Upper lobe of left lung (tissue), 4 donors: ENCODE data around the gene ABCA8.

Source experiments
- CTCF ChIP-seq, 6 experiments: fragments of 450-650 bp in 4 of 6; fragments of 200-600 bp in 2 of 6; sonication (generic) in 2 of 6; IDR thresholded peaks; one replicate each; pipeline ENCODE4 v1.5.1; 2016 to 2019; ENCODE audit warnings: antibody characterized with exemption in 6 of 6
- EP300 ChIP-seq, 4 donors: sonication (generic); formaldehyde crosslinking; IDR thresholded peaks; one replicate each; pipeline ENCODE4 v1.5.1; 2017; ENCODE audit warnings: antibody characterized with exemption in 4 of 4, control low read depth in 2 of 4
- POLR2A ChIP-seq, 4 donors: fragments of 450-650 bp; IDR thresholded peaks; one replicate each; pipeline ENCODE4 v1.5.1; 2016 to 2017; ENCODE audit warnings: antibody characterized with exemption in 4 of 4, mild to moderate bottlenecking in 2 of 4
- POLR2AphosphoS5 ChIP-seq, 2 donors: sonication (generic); formaldehyde crosslinking; IDR thresholded peaks; one replicate each; pipeline ENCODE4 v1.5.1; 2017; ENCODE audit warnings: antibody characterized with exemption in 2 of 2

- TF ChIP-seq CTCF (IDR thresholded peaks at IDR 0.05) = no peak
- TF ChIP-seq EP300 (IDR thresholded peaks at IDR 0.05) = no peak
- TF ChIP-seq POLR2A (IDR thresholded peaks at IDR 0.05) = no peak
- TF ChIP-seq POLR2AphosphoS5 (IDR thresholded peaks at IDR 0.05) = no peak
Measured at GRCh38 chr17:68897557-68897956, 57.6 kb downstream of the ABCA8 start.
